Epithelial cell of esophagus (primary cell): ENCODE data around the gene PTF1A.

Experiments used
- DNase-seq: peaks from one replicate; pipeline ENCODE4 v3.0.0; 2010; ENCODE audit warnings: low read depth
- H3K4me3 ChIP-seq: 2 replicates; pipeline ENCODE4 v1.5.1; 2011; ENCODE audit warnings: mild to moderate bottlenecking, low read length, control low read depth
- TF ChIP-seq, protein P1 (sequence below): IDR thresholded peaks from 2 replicates; pipeline ENCODE4 v1.5.1; 2011; ENCODE audit warnings: low read depth, mild to moderate bottlenecking, low read length, control low read depth, inconsistent platforms; ENCODE audit not compliant: insufficient read depth; ENCODE audit errors: missing control alignments

The PTF1A gene, protein sequence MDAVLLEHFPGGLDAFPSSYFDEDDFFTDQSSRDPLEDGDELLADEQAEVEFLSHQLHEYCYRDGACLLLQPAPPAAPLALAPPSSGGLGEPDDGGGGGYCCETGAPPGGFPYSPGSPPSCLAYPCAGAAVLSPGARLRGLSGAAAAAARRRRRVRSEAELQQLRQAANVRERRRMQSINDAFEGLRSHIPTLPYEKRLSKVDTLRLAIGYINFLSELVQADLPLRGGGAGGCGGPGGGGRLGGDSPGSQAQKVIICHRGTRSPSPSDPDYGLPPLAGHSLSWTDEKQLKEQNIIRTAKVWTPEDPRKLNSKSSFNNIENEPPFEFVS

DNA sequence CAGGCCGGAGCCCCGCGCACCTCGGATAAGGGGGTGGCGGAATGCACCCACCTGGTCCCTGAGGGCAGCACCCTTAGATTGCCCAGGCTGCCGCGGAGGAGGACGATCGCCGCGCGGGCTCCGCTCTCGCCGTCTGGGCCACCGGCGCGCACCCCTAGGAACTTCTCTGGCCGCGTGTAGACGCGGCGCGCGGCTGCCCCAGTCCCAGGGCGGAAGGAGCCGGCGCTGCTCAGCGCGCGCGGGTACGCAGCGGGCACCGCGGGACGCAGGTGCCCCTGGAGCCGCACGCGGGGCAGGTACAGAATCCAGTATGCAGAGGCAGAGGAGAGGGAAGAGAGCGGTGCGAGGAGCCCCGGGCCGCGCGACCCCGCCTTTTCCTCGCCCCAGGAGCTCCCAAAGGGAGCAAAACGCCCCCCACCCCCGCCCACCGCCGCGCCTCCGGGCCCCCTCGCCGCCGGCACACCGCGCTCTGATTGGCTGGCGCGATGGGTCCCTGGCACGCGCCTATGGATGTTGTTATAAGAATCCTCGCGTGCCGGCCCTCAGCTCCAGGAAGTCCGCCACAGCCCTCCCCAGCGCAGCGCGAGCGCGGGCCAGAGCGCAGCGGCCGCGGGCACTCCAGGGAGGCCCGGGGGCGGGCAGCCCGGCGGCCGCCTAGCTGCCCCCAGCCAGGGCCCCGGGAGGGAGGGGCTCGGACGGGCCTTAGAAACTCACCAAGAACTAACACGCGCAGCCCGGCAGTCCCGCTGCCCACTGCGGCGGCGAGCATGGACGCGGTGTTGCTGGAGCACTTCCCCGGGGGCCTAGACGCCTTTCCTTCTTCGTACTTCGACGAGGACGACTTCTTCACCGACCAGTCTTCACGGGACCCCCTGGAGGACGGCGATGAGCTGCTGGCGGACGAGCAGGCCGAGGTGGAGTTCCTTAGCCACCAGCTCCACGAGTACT is at the start of gene PTF1A:
TSS of gene PTF1A (plus strand) at position 549 of the 948 bp plus-strand sequence. CDS start at position 768, 219 bp downstream.
- TF ChIP-seq, protein P1, sequence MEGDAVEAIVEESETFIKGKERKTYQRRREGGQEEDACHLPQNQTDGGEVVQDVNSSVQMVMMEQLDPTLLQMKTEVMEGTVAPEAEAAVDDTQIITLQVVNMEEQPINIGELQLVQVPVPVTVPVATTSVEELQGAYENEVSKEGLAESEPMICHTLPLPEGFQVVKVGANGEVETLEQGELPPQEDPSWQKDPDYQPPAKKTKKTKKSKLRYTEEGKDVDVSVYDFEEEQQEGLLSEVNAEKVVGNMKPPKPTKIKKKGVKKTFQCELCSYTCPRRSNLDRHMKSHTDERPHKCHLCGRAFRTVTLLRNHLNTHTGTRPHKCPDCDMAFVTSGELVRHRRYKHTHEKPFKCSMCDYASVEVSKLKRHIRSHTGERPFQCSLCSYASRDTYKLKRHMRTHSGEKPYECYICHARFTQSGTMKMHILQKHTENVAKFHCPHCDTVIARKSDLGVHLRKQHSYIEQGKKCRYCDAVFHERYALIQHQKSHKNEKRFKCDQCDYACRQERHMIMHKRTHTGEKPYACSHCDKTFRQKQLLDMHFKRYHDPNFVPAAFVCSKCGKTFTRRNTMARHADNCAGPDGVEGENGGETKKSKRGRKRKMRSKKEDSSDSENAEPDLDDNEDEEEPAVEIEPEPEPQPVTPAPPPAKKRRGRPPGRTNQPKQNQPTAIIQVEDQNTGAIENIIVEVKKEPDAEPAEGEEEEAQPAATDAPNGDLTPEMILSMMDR: no peak
- no peak for DNase-seq
- no peak within 1 kb of the TSS for H3K4me3 ChIP-seq

DNA sequence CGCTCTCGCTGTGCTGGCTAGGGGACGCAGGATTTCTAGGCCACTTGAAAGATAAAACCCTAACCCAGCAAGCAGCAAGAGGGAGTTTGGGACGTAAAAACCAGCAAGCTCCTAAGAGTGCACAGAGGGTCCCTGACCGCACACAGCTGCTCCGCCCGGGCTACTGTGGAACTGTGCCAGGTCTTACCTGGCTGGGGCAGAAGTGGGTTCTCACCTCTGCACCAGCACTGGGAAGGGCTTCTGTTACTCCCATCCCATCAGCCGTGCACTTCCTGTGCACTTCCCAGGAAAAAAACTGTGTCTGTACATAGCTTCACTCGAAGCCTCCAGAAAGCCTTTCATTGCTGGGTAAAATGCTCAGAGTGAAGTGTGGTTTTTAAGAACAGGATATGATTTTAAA is 45.9 kb upstream of the PTF1A start:
- TF ChIP-seq, protein P1: no peak
- no peak overlapping the region for H3K4me3 ChIP-seq

DNA sequence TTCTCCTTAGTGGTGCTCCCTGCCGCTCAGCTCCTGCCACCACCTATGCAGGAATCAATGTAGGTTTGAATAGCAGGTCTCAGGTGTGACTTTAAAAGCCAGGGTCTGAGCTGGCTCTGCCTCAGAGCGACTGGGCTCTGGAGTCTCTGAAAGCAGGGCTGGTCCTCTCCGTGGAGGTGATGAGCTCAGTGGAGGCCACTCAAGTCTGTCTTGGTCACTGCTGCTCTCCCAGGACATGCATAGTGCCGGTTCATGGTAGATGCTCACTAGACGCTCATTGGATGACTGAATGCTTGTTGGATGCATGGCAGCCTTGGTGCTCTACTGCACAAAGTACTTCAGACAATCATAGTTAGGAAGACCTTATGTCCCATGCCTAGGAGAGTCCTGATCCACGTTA is 45.1 kb upstream of the PTF1A start:
- no peak overlapping the region for H3K4me3 ChIP-seq
- TF ChIP-seq, protein P1: no peak
- DNase-seq: no peak

More for the DNA sequence above, 45.9 kb upstream of the PTF1A start:
- DNase-seq: no peak

DNA sequence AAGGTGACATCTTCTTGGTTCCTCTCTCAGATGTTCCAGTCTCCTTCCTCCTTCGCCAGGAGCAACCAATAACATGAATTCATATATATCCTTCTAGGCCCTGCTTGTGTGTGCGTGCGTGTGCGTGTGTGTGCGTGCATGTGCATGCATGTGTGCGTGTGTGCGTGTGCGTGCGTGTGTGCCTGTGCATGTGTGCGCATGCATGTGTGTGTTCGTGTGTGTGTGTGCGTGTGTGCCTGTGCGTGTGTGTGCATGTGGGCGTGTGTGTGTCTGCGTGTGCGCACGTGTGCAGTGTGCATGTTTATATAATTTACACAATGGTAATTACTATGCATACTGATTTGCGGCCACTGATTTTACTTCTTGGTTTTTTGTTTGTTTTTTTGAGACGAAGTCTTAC is 43.9 kb upstream of the PTF1A start:
- DNase-seq: no peak
- TF ChIP-seq, protein P1: no peak
- no peak overlapping the region for H3K4me3 ChIP-seq

DNA sequence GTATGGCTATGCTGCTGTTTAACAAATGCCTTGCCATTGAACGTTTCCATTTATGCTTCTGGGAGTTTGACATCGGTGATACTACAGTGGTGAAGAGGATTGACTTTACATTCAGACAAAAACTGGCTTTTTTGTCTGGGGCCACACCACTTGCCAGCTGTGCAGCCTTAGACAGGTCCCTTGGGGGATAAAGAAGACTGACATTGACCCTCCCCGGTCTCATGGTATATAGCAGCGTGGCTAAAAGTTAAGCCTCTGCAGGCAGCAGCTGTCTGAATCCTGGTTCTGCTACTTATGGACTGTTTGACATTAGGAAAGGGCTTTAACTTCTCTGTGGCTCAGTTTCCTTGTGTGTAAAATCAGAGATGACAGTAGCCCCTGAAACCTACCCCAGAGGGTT is 42.0 kb upstream of the PTF1A start:
- DNase-seq: no peak
- TF ChIP-seq, protein P1: no peak
- H3K4me3 ChIP-seq: no peak overlapping the region

DNA sequence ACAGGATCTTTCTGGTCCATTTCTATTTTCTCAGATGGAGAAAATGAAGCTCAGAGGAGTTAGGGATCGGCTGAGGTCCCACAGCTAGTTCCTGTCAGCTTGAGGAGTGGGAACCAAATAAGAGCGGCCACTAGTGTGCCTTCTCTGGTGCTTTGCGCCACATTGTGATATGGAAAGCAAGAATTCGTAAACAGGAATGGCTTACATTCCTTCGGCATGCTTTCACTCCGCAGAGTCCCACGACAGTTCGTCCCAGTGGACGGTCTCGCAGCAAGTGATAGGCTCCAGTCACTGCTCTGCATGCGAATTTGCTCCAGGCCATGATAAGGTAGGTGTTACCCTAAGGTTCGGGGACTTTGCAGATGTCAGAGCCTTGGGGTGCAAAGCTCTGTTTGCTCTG is 41.5 kb upstream of the PTF1A start:
- H3K4me3 ChIP-seq: no peak overlapping the region
- no peak for DNase-seq
- TF ChIP-seq, protein P1: no peak

DNA sequence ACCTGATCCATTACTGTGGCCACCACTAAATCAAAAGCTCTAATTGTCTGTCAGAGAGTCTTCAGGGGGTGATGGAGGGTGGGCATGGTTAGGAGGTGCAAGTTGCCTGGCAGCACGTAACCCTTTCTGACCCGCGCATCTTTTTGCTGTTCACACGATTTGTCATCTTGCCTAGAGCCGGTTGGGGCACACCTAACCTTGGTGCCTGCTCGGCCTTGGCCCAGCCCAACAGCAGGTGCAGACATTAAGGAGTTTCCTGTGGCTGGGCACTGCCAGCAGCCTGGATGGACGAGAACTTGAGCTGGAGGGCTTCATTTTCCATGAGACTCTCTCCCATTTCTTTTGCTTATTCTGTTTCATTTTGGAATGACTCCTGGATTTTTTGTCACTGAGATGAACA is 41.0 kb upstream of the PTF1A start:
- DNase-seq: no peak
- TF ChIP-seq, protein P1: no peak
- H3K4me3 ChIP-seq: no peak overlapping the region
